ENCODE measurements around the gene SLC2A13.

Gene SLC2A13

GRCh38 chr12:39993268-39993667, 112.6 kb downstream of the SLC2A13 start:
- DNase-seq (ENCODE audit: low read depth in 2 of 2), result no peak

- peak; percentile 26 to 27 for DNase-seq (ENCODE audit: low read depth in 2 of 2)
These were observed 115.5 kb downstream of the SLC2A13 start for GRCh38 chr12:39990122-39991101.

- DNase-seq (ENCODE audit: low read depth in 2 of 2), result no peak
These were observed 116.4 kb downstream of the SLC2A13 start for GRCh38 chr12:39989501-39989900.

GRCh38 chr12:39988574-39988973, 117.3 kb downstream of the SLC2A13 start:
- no peak for DNase-seq (ENCODE audit: low read depth in 2 of 2)

GRCh38 chr12:39986674-39987073, 119.2 kb downstream of the SLC2A13 start:
- DNase-seq (ENCODE audit: low read depth in 2 of 2), result no peak

- no peak for DNase-seq (ENCODE audit: low read depth in 2 of 2)
These were observed 121.2 kb downstream of the SLC2A13 start for GRCh38 chr12:39984670-39985069.

GRCh38 chr12:39975374-39975918, 130.4 kb downstream of the SLC2A13 start:
- no peak for DNase-seq (ENCODE audit: low read depth in 2 of 2)

- no peak for DNase-seq (ENCODE audit: low read depth in 2 of 2)
These were observed 133.8 kb downstream of the SLC2A13 start for GRCh38 chr12:39972119-39972518.

GRCh38 chr12:39971348-39971747, 134.5 kb downstream of the SLC2A13 start:
- DNase-seq (ENCODE audit: low read depth in 2 of 2), result no peak

GRCh38 chr12:39966721-39967120, 139.2 kb downstream of the SLC2A13 start:
- no peak for DNase-seq (ENCODE audit: low read depth in 2 of 2)

GRCh38 chr12:39966256-39966655, 139.6 kb downstream of the SLC2A13 start:
- no peak for DNase-seq (ENCODE audit: low read depth in 2 of 2)

GRCh38 chr12:39959467-39959866, 146.4 kb downstream of the SLC2A13 start:
- no peak for DNase-seq (ENCODE audit: low read depth in 2 of 2)

GRCh38 chr12:39959031-39959430, 146.8 kb downstream of the SLC2A13 start:
- DNase-seq (ENCODE audit: low read depth in 2 of 2), result no peak

- DNase-seq (ENCODE audit: low read depth in 2 of 2), result no peak
These were observed 147.5 kb downstream of the SLC2A13 start for GRCh38 chr12:39958377-39958776.

- no peak for DNase-seq (ENCODE audit: low read depth in 2 of 2)
These were observed 149.2 kb downstream of the SLC2A13 start for GRCh38 chr12:39956725-39957124.

- no peak for DNase-seq (ENCODE audit: low read depth in 2 of 2)
These were observed 159.3 kb downstream of the SLC2A13 start for GRCh38 chr12:39946361-39947280.

GRCh38 chr12:39937119-39937518, 168.8 kb downstream of the SLC2A13 start:
- no peak for DNase-seq (ENCODE audit: low read depth in 2 of 2)

GRCh38 chr12:39935839-39936238, 170.0 kb downstream of the SLC2A13 start:
- no peak for DNase-seq (ENCODE audit: low read depth in 2 of 2)

- DNase-seq (ENCODE audit: low read depth in 2 of 2), result no peak
These were observed 170.6 kb downstream of the SLC2A13 start for GRCh38 chr12:39935275-39935674.

GRCh38 chr12:39931857-39932256, 174.0 kb downstream of the SLC2A13 start:
- no peak for DNase-seq (ENCODE audit: low read depth in 2 of 2)

GRCh38 chr12:39931231-39931630, 174.7 kb downstream of the SLC2A13 start:
- no peak for DNase-seq (ENCODE audit: low read depth in 2 of 2)

- no peak for DNase-seq (ENCODE audit: low read depth in 2 of 2)
These were observed 175.8 kb downstream of the SLC2A13 start for GRCh38 chr12:39930101-39930500.

Data from stimulated activated CD8-positive, alpha-beta memory T cell treated with anti-CD3 and anti-CD28 coated beads, Interleukin-7, amount 100 ng/mL, for 4 hours (primary cell).